ENCODE results near the gene SYNPR.
A peak's percentile ranks its signal among the peaks of the same experiment; 100 is the strongest.

The SYNPR gene

GRCh38 chr3:63333815-63334214, 55.7 kb downstream of the SYNPR start:
- no peaks in the 10 kb centered on the region for H3K27me3 ChIP-seq (ENCODE audit: insufficient read depth, low read length)
- no peaks in the 10 kb centered on the region for H3K36me3 ChIP-seq (ENCODE audit: insufficient read depth, low read length)
- no peaks in the 10 kb centered on the region for H3K4me1 ChIP-seq (ENCODE audit: insufficient read depth, low read length, severe bottlenecking)
- H3K9me2 ChIP-seq (ENCODE audit: low read depth, low read length), result no peaks in the 10 kb centered on the region
- no peak overlapping the region for H3K27ac ChIP-seq (ENCODE audit: low read depth, low read length, poor library complexity, severe bottlenecking)
- H4K20me1 ChIP-seq (ENCODE audit: insufficient read depth, low read length), result no peaks in the 10 kb centered on the region
- TF ChIP-seq EZH2 (IDR thresholded peaks at IDR 0.05; ENCODE audit: borderline replicate concordance, low read length) (no peak), CTCF (IDR thresholded peaks at IDR 0.05; ENCODE audit: low read length) (peak; percentile 28)
- no peak overlapping the region for H3K4me2 ChIP-seq (ENCODE audit: low read length)
- H3K4me3 ChIP-seq (ENCODE audit: low read depth, low read length, poor library complexity, severe bottlenecking), result no peak overlapping the region
- H2AFZ ChIP-seq (ENCODE audit: low read length), result no peak overlapping the region
- no peaks in the 10 kb centered on the region for H3F3A ChIP-seq (ENCODE audit: insufficient read depth, low read length)
- no peak overlapping the region for H3K9ac ChIP-seq (ENCODE audit: low read length)
- no peaks in the 10 kb centered on the region; the same call in 1 of the 2 replicates for H3K79me2 ChIP-seq (ENCODE audit: insufficient read depth, low read length)
- no peaks in the 10 kb centered on the region for H3K9me3 ChIP-seq (ENCODE audit: low read length)

GRCh38 chr3:63338351-63338750, 60.2 kb downstream of the SYNPR start:
- Histone ChIP-seq H3K9ac (ENCODE audit: low read length) (no peak overlapping the region), H3K4me1 (ENCODE audit: insufficient read depth, low read length, severe bottlenecking) (no peaks in the 10 kb centered on the region), H3K79me2 (ENCODE audit: insufficient read depth, low read length) (no peaks in the 10 kb centered on the region), H3K27me3 (ENCODE audit: insufficient read depth, low read length) (no peaks in the 10 kb centered on the region), H4K20me1 (ENCODE audit: insufficient read depth, low read length) (no peaks in the 10 kb centered on the region), H3F3A (ENCODE audit: insufficient read depth, low read length) (no peaks in the 10 kb centered on the region), H3K36me3 (ENCODE audit: insufficient read depth, low read length) (no peaks in the 10 kb centered on the region), H3K9me3 (ENCODE audit: low read length) (no peaks in the 10 kb centered on the region), H2AFZ (ENCODE audit: low read length) (no peak overlapping the region), H3K9me2 (ENCODE audit: low read depth, low read length) (no peaks in the 10 kb centered on the region), H3K4me2 (ENCODE audit: low read length) (no peak overlapping the region), H3K4me3 (ENCODE audit: low read depth, low read length, poor library complexity, severe bottlenecking) (no peak overlapping the region), H3K27ac (ENCODE audit: low read depth, low read length, poor library complexity, severe bottlenecking) (no peak overlapping the region)
- no peak for TF ChIP-seq CTCF (IDR thresholded peaks at IDR 0.05; ENCODE audit: low read length)
- TF ChIP-seq EZH2 (IDR thresholded peaks at IDR 0.05; ENCODE audit: borderline replicate concordance, low read length), result no peak

GRCh38 chr3:63343674-63344073, 65.6 kb downstream of the SYNPR start:
- H3K9me3 ChIP-seq (ENCODE audit: low read length), result no peaks in the 10 kb centered on the region
- no peaks in the 10 kb centered on the region for H3K36me3 ChIP-seq (ENCODE audit: insufficient read depth, low read length)
- H3K27ac ChIP-seq (ENCODE audit: low read depth, low read length, poor library complexity, severe bottlenecking), result no peak overlapping the region
- peaks cover 5% of the 10 kb centered on the region for H3K4me1 ChIP-seq (ENCODE audit: insufficient read depth, low read length, severe bottlenecking)
- no peaks in the 10 kb centered on the region for H3K27me3 ChIP-seq (ENCODE audit: insufficient read depth, low read length)
- no peak overlapping the region for H2AFZ ChIP-seq (ENCODE audit: low read length)
- H4K20me1 ChIP-seq (ENCODE audit: insufficient read depth, low read length), result no peaks in the 10 kb centered on the region
- no peaks in the 10 kb centered on the region for H3K79me2 ChIP-seq (ENCODE audit: insufficient read depth, low read length)
- H3K4me3 ChIP-seq (ENCODE audit: low read depth, low read length, poor library complexity, severe bottlenecking), result no peak overlapping the region
- no peak overlapping the region for H3K4me2 ChIP-seq (ENCODE audit: low read length)
- H3K9me2 ChIP-seq (ENCODE audit: low read depth, low read length), result no peaks in the 10 kb centered on the region
- TF ChIP-seq CTCF (IDR thresholded peaks at IDR 0.05; ENCODE audit: low read length) (no peak), EZH2 (IDR thresholded peaks at IDR 0.05; ENCODE audit: borderline replicate concordance, low read length) (no peak)
- no peak overlapping the region for H3K9ac ChIP-seq (ENCODE audit: low read length)
- no peaks in the 10 kb centered on the region for H3F3A ChIP-seq (ENCODE audit: insufficient read depth, low read length)

All from OCI-LY1 (cell line).